ENCODE measurements around the gene TEAD1.

The TEAD1 gene

DNA sequence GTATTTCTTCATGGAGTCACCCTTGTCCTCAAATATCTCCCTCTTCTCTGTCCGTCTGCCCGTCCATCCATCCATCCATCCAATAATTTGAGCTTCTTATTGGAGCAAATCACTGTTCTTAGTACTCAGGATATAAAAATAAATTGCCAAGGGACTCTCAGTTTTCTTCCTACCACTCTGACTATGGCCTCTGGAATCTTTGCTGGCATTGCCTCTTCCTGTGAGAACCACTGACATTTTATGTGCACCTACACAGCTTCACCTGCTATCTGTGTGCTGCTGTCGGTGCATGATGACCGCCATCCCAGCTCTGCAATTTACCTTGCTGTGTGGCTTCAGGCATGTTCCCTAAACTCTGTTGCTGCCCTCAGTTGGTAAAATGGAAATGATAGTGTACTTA, 37.9 kb downstream of the TEAD1 start:
- no peak overlapping the region for H3K4ac ChIP-seq (ENCODE audit: low read length)
- no peak overlapping the region for H2BK5ac ChIP-seq (ENCODE audit: low read length)
- no peak for DNase-seq (ENCODE audit: low spot score)
- H3K36me3 ChIP-seq (replicated peaks in 1 of 2; ENCODE audit: control insufficient read depth in 2 of 2, insufficient read depth in 2 of 2, low read length in 2 of 2): peaks cover 3 to 25% of the 10 kb centered on the region in 2 donors
- H2AFZ ChIP-seq (ENCODE audit: low read length): no peak overlapping the region
- no peak overlapping the region for H2AK5ac ChIP-seq (ENCODE audit: low read depth, low read length)
- no peak overlapping the region for H3K4me2 ChIP-seq (ENCODE audit: insufficient read depth, low read length, poor library complexity, severe bottlenecking)
- peaks cover 6 to 20% of the 10 kb centered on the region in 2 donors for H3K4me1 ChIP-seq (ENCODE audit: control insufficient read depth in 2 of 2, insufficient read depth in 1 of 2, low read depth in 1 of 2, low read length in 2 of 2)
- no peak overlapping the region for H3K18ac ChIP-seq (ENCODE audit: low read length)
- no peaks in the 10 kb centered on the region for H3K27me3 ChIP-seq (ENCODE audit: control insufficient read depth in 3 of 3, insufficient read depth in 3 of 3, low read depth in 1 of 3, low read length in 3 of 3)
- H3K9ac ChIP-seq (ENCODE audit: low read depth, low read length, poor library complexity): no peak overlapping the region
- H2BK12ac ChIP-seq (ENCODE audit: low read length): no peak overlapping the region
- WGBS, 2 donors (ENCODE audit: extremely low coverage in 2 of 2, insufficient read length in 2 of 2, insufficient replicate concordance in 1 of 2): no CpG with 5 or more reads among the region's 4 CpGs
- no peak overlapping the region for H2BK120ac ChIP-seq (ENCODE audit: low read depth, low read length)
- H4K8ac ChIP-seq (ENCODE audit: low read depth, low read length): no peak overlapping the region
- H3K79me1 ChIP-seq (ENCODE audit: low read depth, low read length): peaks cover 9% of the 10 kb centered on the region
- H4K91ac ChIP-seq (ENCODE audit: low read depth, low read length, poor library complexity): no peak overlapping the region
- H2BK15ac ChIP-seq (ENCODE audit: low read length): no peak overlapping the region
- H3K23ac ChIP-seq (ENCODE audit: low read depth, low read length, poor library complexity): no peak overlapping the region
- H3K14ac ChIP-seq (ENCODE audit: low read length): no peak overlapping the region
- H3K9me3 ChIP-seq (replicated peaks in 1 of 2; ENCODE audit: control insufficient read depth in 2 of 2, insufficient read depth in 1 of 2, low read depth in 1 of 2, low read length in 2 of 2): no peaks in the 10 kb centered on the region
- H3K4me3 ChIP-seq (ENCODE audit: low read length in 2 of 2): no peak overlapping the region
- no peak overlapping the region for H3K27ac ChIP-seq (replicated peaks; ENCODE audit: low read length)

DNA sequence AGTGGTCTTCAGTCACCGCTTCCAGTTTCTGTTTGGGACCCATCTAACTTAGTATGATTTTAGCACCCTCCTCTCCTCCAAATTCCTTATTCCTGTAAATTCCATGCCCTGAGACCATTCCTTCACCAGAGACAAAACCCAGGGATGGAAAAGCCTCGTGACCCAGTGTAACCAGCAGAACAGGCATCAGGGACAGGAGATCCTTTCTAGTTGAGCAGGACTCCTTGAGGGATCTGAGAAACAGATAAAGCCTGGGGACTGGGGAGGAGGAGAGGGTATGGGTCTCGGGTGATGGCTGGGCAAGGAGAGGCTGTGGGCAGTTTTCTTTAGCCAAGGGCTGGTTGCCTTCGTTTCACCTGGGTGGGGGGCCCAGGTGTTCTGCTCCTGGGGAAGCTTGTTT, 40.9 kb downstream of the TEAD1 start:
- no peak overlapping the region for H2BK120ac ChIP-seq (ENCODE audit: low read depth, low read length)
- no peak overlapping the region for H3K23ac ChIP-seq (ENCODE audit: low read depth, low read length, poor library complexity)
- H3K27me3 ChIP-seq (ENCODE audit: control insufficient read depth in 3 of 3, insufficient read depth in 3 of 3, low read depth in 1 of 3, low read length in 3 of 3): no peaks in the 10 kb centered on the region
- H3K4me3 ChIP-seq (ENCODE audit: low read length in 2 of 2): no peak overlapping the region
- H3K9me3 ChIP-seq (replicated peaks in 1 of 2; ENCODE audit: control insufficient read depth in 2 of 2, insufficient read depth in 1 of 2, low read depth in 1 of 2, low read length in 2 of 2): no peaks in the 10 kb centered on the region
- no peak overlapping the region for H2AFZ ChIP-seq (ENCODE audit: low read length)
- no CpG with 5 or more reads among the region's 4 CpGs for WGBS, 2 donors (ENCODE audit: extremely low coverage in 2 of 2, insufficient read length in 2 of 2, insufficient replicate concordance in 1 of 2)
- no peak overlapping the region for H2AK5ac ChIP-seq (ENCODE audit: low read depth, low read length)
- no peak overlapping the region for H2BK15ac ChIP-seq (ENCODE audit: low read length)
- H3K4ac ChIP-seq (ENCODE audit: low read length): no peak overlapping the region
- no peak overlapping the region for H2BK12ac ChIP-seq (ENCODE audit: low read length)
- H3K18ac ChIP-seq (ENCODE audit: low read length): peak overlapping the region; percentile 21
- H2BK5ac ChIP-seq (ENCODE audit: low read length): no peak overlapping the region
- no peak overlapping the region for H3K4me2 ChIP-seq (ENCODE audit: insufficient read depth, low read length, poor library complexity, severe bottlenecking)
- H4K8ac ChIP-seq (ENCODE audit: low read depth, low read length): no peak overlapping the region
- no peak overlapping the region for H3K27ac ChIP-seq (replicated peaks; ENCODE audit: low read length)
- H3K36me3 ChIP-seq (replicated peaks in 1 of 2; ENCODE audit: control insufficient read depth in 2 of 2, insufficient read depth in 2 of 2, low read length in 2 of 2): peaks cover 4 to 18% of the 10 kb centered on the region in 2 donors
- H4K91ac ChIP-seq (ENCODE audit: low read depth, low read length, poor library complexity): no peak overlapping the region
- H3K14ac ChIP-seq (ENCODE audit: low read length): no peak overlapping the region
- H3K4me1 ChIP-seq (ENCODE audit: control insufficient read depth in 2 of 2, insufficient read depth in 1 of 2, low read depth in 1 of 2, low read length in 2 of 2): peaks cover 18 to 32% of the 10 kb centered on the region in 2 donors
- no peak overlapping the region for H3K9ac ChIP-seq (ENCODE audit: low read depth, low read length, poor library complexity)
- DNase-seq (ENCODE audit: low spot score): no peak
- peaks cover 9% of the 10 kb centered on the region for H3K79me1 ChIP-seq (ENCODE audit: low read depth, low read length)

DNA sequence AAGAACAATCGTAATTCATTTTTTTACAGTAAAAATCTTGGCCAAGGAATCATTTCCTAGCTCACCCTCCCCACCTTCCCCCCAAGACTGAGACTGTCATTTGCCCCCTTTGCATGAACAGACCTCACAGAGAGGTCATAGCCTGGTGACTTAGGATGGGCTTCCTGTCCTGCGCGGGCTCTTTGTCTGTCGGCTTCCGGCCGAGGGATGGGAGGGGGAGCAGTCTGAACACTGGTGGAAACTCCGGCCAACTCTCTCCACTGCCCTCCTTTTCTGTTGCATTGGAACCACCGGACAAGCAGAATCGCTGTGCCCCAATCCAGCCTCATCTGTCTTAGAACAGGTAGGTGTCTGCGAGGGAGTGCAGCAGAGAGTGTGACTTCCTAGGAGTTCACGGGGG, 41.7 kb downstream of the TEAD1 start:
- Histone ChIP-seq H3K79me1 (ENCODE audit: low read depth, low read length) (peaks cover 7% of the 10 kb centered on the region), H4K91ac (ENCODE audit: low read depth, low read length, poor library complexity) (no peak overlapping the region), H2AK5ac (ENCODE audit: low read depth, low read length) (no peak overlapping the region), H3K27me3 (ENCODE audit: control insufficient read depth in 3 of 3, insufficient read depth in 3 of 3, low read depth in 1 of 3, low read length in 3 of 3) (no peaks in the 10 kb centered on the region), H3K18ac (ENCODE audit: low read length) (peak overlapping the region; percentile 6), H3K9ac (ENCODE audit: low read depth, low read length, poor library complexity) (no peak overlapping the region), H2BK120ac (ENCODE audit: low read depth, low read length) (no peak overlapping the region), H3K36me3 (replicated peaks in 1 of 2; ENCODE audit: control insufficient read depth in 2 of 2, insufficient read depth in 2 of 2, low read length in 2 of 2) (peaks cover 4 to 14% of the 10 kb centered on the region in 2 donors), H3K23ac (ENCODE audit: low read depth, low read length, poor library complexity) (no peak overlapping the region), H3K27ac (replicated peaks; ENCODE audit: low read length) (no peak overlapping the region), H2BK15ac (ENCODE audit: low read length) (no peak overlapping the region), H2BK5ac (ENCODE audit: low read length) (no peak overlapping the region), H3K4me2 (ENCODE audit: insufficient read depth, low read length, poor library complexity, severe bottlenecking) (no peak overlapping the region), H2BK12ac (ENCODE audit: low read length) (no peak overlapping the region), H3K4me1 (ENCODE audit: control insufficient read depth in 2 of 2, insufficient read depth in 1 of 2, low read depth in 1 of 2, low read length in 2 of 2) (peaks cover 18 to 33% of the 10 kb centered on the region in 2 donors), H3K4me3 (ENCODE audit: low read length in 2 of 2) (no peak overlapping the region), H4K8ac (ENCODE audit: low read depth, low read length) (no peak overlapping the region), H2AFZ (ENCODE audit: low read length) (no peak overlapping the region), H3K14ac (ENCODE audit: low read length) (no peak overlapping the region), H3K4ac (ENCODE audit: low read length) (no peak overlapping the region), H3K9me3 (replicated peaks in 1 of 2; ENCODE audit: control insufficient read depth in 2 of 2, insufficient read depth in 1 of 2, low read depth in 1 of 2, low read length in 2 of 2) (no peaks in the 10 kb centered on the region)
- DNase-seq (ENCODE audit: low spot score): no peak
- no CpG with 5 or more reads among the region's 11 CpGs for WGBS, 2 donors (ENCODE audit: extremely low coverage in 2 of 2, insufficient read length in 2 of 2, insufficient replicate concordance in 1 of 2)

DNA sequence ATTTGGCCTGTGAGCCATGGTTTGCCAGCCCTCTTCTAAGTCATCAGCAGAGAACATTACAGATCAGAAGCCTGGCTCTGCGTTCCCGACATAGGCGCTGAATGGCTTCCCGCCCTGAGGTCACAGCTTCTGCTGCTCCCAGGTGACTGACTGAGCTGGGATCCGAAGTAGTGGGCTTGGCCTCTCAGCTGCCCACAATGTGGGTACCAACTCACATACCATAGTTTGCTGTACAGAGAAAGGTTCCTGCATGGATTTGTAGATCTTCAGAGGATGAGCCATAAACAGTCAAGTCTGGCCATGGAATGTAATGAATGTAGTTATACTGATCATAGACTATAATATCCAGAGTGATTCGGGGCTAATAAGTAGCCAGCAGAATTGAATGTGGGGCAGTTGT, 42.6 kb downstream of the TEAD1 start:
- Histone ChIP-seq H3K4me1 (ENCODE audit: control insufficient read depth in 2 of 2, insufficient read depth in 1 of 2, low read depth in 1 of 2, low read length in 2 of 2) (peaks cover 18 to 38% of the 10 kb centered on the region in 2 donors), H3K23ac (ENCODE audit: low read depth, low read length, poor library complexity) (no peak overlapping the region), H2BK120ac (ENCODE audit: low read depth, low read length) (no peak overlapping the region), H3K18ac (ENCODE audit: low read length) (no peak overlapping the region), H2AFZ (ENCODE audit: low read length) (no peak overlapping the region), H3K14ac (ENCODE audit: low read length) (no peak overlapping the region), H3K4me3 (ENCODE audit: low read length in 2 of 2) (no peak overlapping the region), H2AK5ac (ENCODE audit: low read depth, low read length) (no peak overlapping the region), H2BK15ac (ENCODE audit: low read length) (no peak overlapping the region), H3K27ac (replicated peaks; ENCODE audit: low read length) (no peak overlapping the region), H3K9me3 (replicated peaks in 1 of 2; ENCODE audit: control insufficient read depth in 2 of 2, insufficient read depth in 1 of 2, low read depth in 1 of 2, low read length in 2 of 2) (no peaks in the 10 kb centered on the region), H2BK12ac (ENCODE audit: low read length) (no peak overlapping the region), H3K9ac (ENCODE audit: low read depth, low read length, poor library complexity) (no peak overlapping the region), H4K91ac (ENCODE audit: low read depth, low read length, poor library complexity) (no peak overlapping the region), H3K4me2 (ENCODE audit: insufficient read depth, low read length, poor library complexity, severe bottlenecking) (no peak overlapping the region), H3K27me3 (ENCODE audit: control insufficient read depth in 3 of 3, insufficient read depth in 3 of 3, low read depth in 1 of 3, low read length in 3 of 3) (no peaks in the 10 kb centered on the region), H3K4ac (ENCODE audit: low read length) (no peak overlapping the region), H3K79me1 (ENCODE audit: low read depth, low read length) (peaks cover 7% of the 10 kb centered on the region), H4K8ac (ENCODE audit: low read depth, low read length) (no peak overlapping the region), H2BK5ac (ENCODE audit: low read length) (no peak overlapping the region), H3K36me3 (replicated peaks in 1 of 2; ENCODE audit: control insufficient read depth in 2 of 2, insufficient read depth in 2 of 2, low read length in 2 of 2) (peaks cover 2 to 17% of the 10 kb centered on the region in 2 donors)
- WGBS, 2 donors (ENCODE audit: extremely low coverage in 2 of 2, insufficient read length in 2 of 2, insufficient replicate concordance in 1 of 2): no CpG with 5 or more reads among the region's 6 CpGs
- no peak for DNase-seq (ENCODE audit: low spot score)

All from neuronal stem cell (in vitro differentiated cells).